ENCODE results near the gene MAP7. TPM values are rescaled to one million over a fixed set of nuclear protein-coding genes. Genes with fewer than 3 reads are reported as not detected.

The MAP7 gene
- total and polyA plus RNA-seq, 9 of the 15 experiments (the other 6 are each of a cell fraction or from before 2014, with no cell fraction given) = 0.76 to 7.7 (median 3.9) TPM

GRCh38 chr6:136501514-136501913 lies 48.7 kb downstream of the MAP7 start (continued):
- TF ChIP-seq ZBTB11 (CRISPR knock-in tag; IDR thresholded peaks at IDR 0.05) (no peak; a peak in 1 of 6 replicates), CEBPG (CRISPR knock-in tag; IDR thresholded peaks at IDR 0.05) (peak; percentile 38), CEBPG (tag; conservative IDR thresholded peaks at IDR 0.05 in 1 of 2, IDR thresholded peaks at IDR 0.05 in 1 of 2) (peak; percentile 97 to 98), L3MBTL2 (IDR thresholded peaks at IDR 0.05) (no peak), CREB3 (tag; conservative IDR thresholded peaks at IDR 0.05; ENCODE audit: low read depth) (0 out of 2 replicates have a peak, but pooled peaks have one; percentile 26), ZNF239 (CRISPR knock-in tag; IDR thresholded peaks at IDR 0.05) (0 out of 2 replicates have a peak, but pooled peaks have one; percentile 8), MEIS2 (IDR thresholded peaks at IDR 0.05; ENCODE audit: partially characterized antibody) (peak; percentile 69), ARID2 (IDR thresholded peaks at IDR 0.05) (no peak), TAL1 (IDR thresholded peaks at IDR 0.05) (peak; percentile 63), RCOR1 (IDR thresholded peaks at IDR 0.05; ENCODE audit: borderline replicate concordance in 1 of 2, low read depth in 2 of 2, low read length in 2 of 2) (0 out of 4 replicates have a peak, but pooled peaks of 1 of the 2 experiments have one; percentile 19), CBFA2T2 (conservative IDR thresholded peaks at IDR 0.05) (peak; percentile 59), EP300 (IDR thresholded peaks at IDR 0.05; ENCODE audit: low read length) (0 out of 2 replicates have a peak, but pooled peaks have one; percentile 36), MTA2 (IDR thresholded peaks at IDR 0.05; ENCODE audit: low read depth) (0 out of 2 replicates have a peak, but pooled peaks have one; percentile 17), GTF2E2 (tag; IDR thresholded peaks at IDR 0.05) (0 out of 2 replicates have a peak, but pooled peaks have one; percentile 45), ZNF79 (CRISPR knock-in tag; IDR thresholded peaks at IDR 0.05; ENCODE audit: low read depth) (no peak), ZSCAN29 (IDR thresholded peaks at IDR 0.05) (no peak), TBL1XR1 (IDR thresholded peaks at IDR 0.05; ENCODE audit: low read length in 2 of 2) (0 out of 4 replicates have a peak, but pooled peaks of 1 of the 2 experiments have one; percentile 22), EWSR1 (IDR thresholded peaks at IDR 0.05; ENCODE audit: borderline replicate concordance, low read depth, partially characterized antibody) (no peak), NCOR1 (IDR thresholded peaks at IDR 0.05) (peak; percentile 36; the same call in 1 of the 2 replicates), ARID1B (IDR thresholded peaks at IDR 0.05) (peak; percentile 46)
- TF ChIP-seq, protein P1, sequence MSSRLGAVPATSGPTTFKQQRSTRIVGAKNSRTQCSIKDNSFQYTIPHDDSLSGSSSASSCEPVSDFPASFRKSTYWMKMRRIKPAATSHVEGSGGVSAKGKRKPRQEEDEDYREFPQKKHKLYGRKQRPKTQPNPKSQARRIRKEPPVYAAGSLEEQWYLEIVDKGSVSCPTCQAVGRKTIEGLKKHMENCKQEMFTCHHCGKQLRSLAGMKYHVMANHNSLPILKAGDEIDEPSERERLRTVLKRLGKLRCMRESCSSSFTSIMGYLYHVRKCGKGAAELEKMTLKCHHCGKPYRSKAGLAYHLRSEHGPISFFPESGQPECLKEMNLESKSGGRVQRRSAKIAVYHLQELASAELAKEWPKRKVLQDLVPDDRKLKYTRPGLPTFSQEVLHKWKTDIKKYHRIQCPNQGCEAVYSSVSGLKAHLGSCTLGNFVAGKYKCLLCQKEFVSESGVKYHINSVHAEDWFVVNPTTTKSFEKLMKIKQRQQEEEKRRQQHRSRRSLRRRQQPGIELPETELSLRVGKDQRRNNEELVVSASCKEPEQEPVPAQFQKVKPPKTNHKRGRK (tag; IDR thresholded peaks at IDR 0.05) = peak; percentile 56; the same call in 1 of the 2 replicates
- TF ChIP-seq, protein P2, sequence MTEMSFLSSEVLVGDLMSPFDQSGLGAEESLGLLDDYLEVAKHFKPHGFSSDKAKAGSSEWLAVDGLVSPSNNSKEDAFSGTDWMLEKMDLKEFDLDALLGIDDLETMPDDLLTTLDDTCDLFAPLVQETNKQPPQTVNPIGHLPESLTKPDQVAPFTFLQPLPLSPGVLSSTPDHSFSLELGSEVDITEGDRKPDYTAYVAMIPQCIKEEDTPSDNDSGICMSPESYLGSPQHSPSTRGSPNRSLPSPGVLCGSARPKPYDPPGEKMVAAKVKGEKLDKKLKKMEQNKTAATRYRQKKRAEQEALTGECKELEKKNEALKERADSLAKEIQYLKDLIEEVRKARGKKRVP (CRISPR knock-in tag; IDR thresholded peaks at IDR 0.05) = no peak
